Ascending aorta (tissue), 2 donors: ENCODE measurements around the gene ZNHIT3. TPM values are rescaled to one million over a fixed set of nuclear protein-coding genes. Genes with fewer than 3 reads are reported as not detected.
"Not testable (repeated sequence)": the region's sequence is repeated elsewhere in the genome, so short reads cannot be mapped to it uniquely, and the experiment has no call there.

Source experiments
- DNase-seq, 2 donors: peaks; one replicate each; pipeline ENCODE4 v3.0.0-alpha.2; 2019; ENCODE audit warnings: low spot score in 2 of 2
- H3K27ac ChIP-seq, 2 donors: fragments of 200-600 bp; sonication (generic); one replicate each; pipeline ENCODE4 v1.5.1; 2016 to 2017; ENCODE audit warnings: mild to moderate bottlenecking in 1 of 2
- H3K27me3 ChIP-seq: fragments of 200-600 bp; sonication (generic); one replicate; pipeline ENCODE4 v1.5.1; 2017
- H3K36me3 ChIP-seq, 2 donors: fragments of 200-600 bp; sonication (generic); one replicate each; pipeline ENCODE4 v1.5.1; 2016
- H3K4me1 ChIP-seq, 2 donors: fragments of 200-600 bp; sonication (generic); one replicate each; pipeline ENCODE4 v1.5.1; 2016 to 2017; ENCODE audit warnings: mild to moderate bottlenecking in 1 of 2
- H3K4me3 ChIP-seq, 2 donors: fragments of 200-600 bp; sonication (generic); one replicate each; pipeline ENCODE4 v1.5.1; 2016 to 2017; ENCODE audit warnings: mild to moderate bottlenecking in 1 of 2
- H3K9me3 ChIP-seq, 2 donors: fragments of 200-600 bp; sonication (generic); one replicate each; pipeline ENCODE4 v1.5.1; 2016
- CTCF ChIP-seq, 3 experiments: fragments of 200-600 bp in 2 of 3; fragments of 450-650 bp in 1 of 3; sonication (generic) in 2 of 3; IDR thresholded peaks; one replicate each; pipeline ENCODE4 v1.5.1; 2016 to 2019; ENCODE audit warnings: antibody characterized with exemption in 3 of 3, mild to moderate bottlenecking in 1 of 3, moderate library complexity in 1 of 3
- intact Hi-C: fragments of 100-400 bp; cut with DNase I; formaldehyde crosslinking; loops from one replicate; pipeline ENCODE4 v1.15.1; 2023
- total RNA-seq: library from RNA; depleted of rRNA; stranded (reverse); fragments of >200 nt; gene quantifications from one replicate; pipeline ENCODE4 v1.1.0, GENCODE V29; 2016

The ZNHIT3 gene
- 49.4 TPM for total RNA-seq

- Histone ChIP-seq H3K4me3 (peak within 1 kb of the TSS; percentile 80 to 99), H3K36me3 (no peaks in the 10 kb centered on the region), H3K4me1 (peaks cover 5 to 24% of the 10 kb centered on the region in 2 donors), H3K27ac (peak within 1 kb of the TSS; percentile 71 to 91), H3K27me3 (no peaks in the 10 kb centered on the region), H3K9me3 (no peaks in the 10 kb centered on the region)
- intact Hi-C loops, result loop anchor here (1.0 to 10.0 kb wide), 5 partner anchors 48 to 1524 kb away; partner anchors contain the start of genes AATF, CCT6B, MRM1 and MYO19
- TF ChIP-seq CTCF (IDR thresholded peaks at IDR 0.05), result no peak
- peak; percentile 77 to 96 for DNase-seq
These were observed at the start of gene ZNHIT3 for GRCh38 chr17:36486204-36487194. TSS of gene ZNHIT3 (plus strand) at chr17:36486681. CDS start at chr17:36486700, 19 bp downstream.

- DNase-seq, H3K4me1 ChIP-seq, H3K9me3 ChIP-seq, H3K4me3 ChIP-seq, H3K27me3 ChIP-seq, H3K36me3 ChIP-seq, H3K27ac ChIP-seq, intact Hi-C loops: not testable (repeated sequence)
These were observed 44.7 kb upstream of the ZNHIT3 start for GRCh38 chr17:36441792-36442191.

GRCh38 chr17:36443777-36444176 lies 42.7 kb upstream of the ZNHIT3 start:
- intact Hi-C loops, result no loop called here
- H3K36me3 ChIP-seq, result no peaks in the 10 kb centered on the region
- no peak for DNase-seq
- H3K9me3 ChIP-seq, result no peaks in the 10 kb centered on the region
- H3K4me3 ChIP-seq, result no peak overlapping the region
- H3K4me1 ChIP-seq, result no peaks in the 10 kb centered on the region
- no peak for TF ChIP-seq CTCF (IDR thresholded peaks at IDR 0.05)
- no peaks in the 10 kb centered on the region for H3K27me3 ChIP-seq
- H3K27ac ChIP-seq, result no peak overlapping the region

GRCh38 chr17:36449997-36450396 lies 36.5 kb upstream of the ZNHIT3 start:
- H3K9me3 ChIP-seq, H3K4me1 ChIP-seq, H3K36me3 ChIP-seq, H3K4me3 ChIP-seq, intact Hi-C loops, DNase-seq, H3K27ac ChIP-seq, H3K27me3 ChIP-seq: not testable (repeated sequence)

GRCh38 chr17:36452888-36453287 lies 33.6 kb upstream of the ZNHIT3 start:
- intact Hi-C loops, DNase-seq: not testable (repeated sequence)

GRCh38 chr17:36457701-36458100 lies 28.8 kb upstream of the ZNHIT3 start:
- H3K36me3 ChIP-seq, H3K27me3 ChIP-seq, H3K27ac ChIP-seq, H3K9me3 ChIP-seq, H3K4me1 ChIP-seq, DNase-seq, H3K4me3 ChIP-seq, intact Hi-C loops: not testable (repeated sequence)

More at GRCh38 chr17:36452888-36453287, 33.6 kb upstream of the ZNHIT3 start:
- not testable (repeated sequence) for H3K4me1 ChIP-seq, H3K27ac ChIP-seq, H3K9me3 ChIP-seq, H3K27me3 ChIP-seq, H3K36me3 ChIP-seq, H3K4me3 ChIP-seq

GRCh38 chr17:36459045-36459444 lies 27.4 kb upstream of the ZNHIT3 start:
- intact Hi-C loops, result no loop called here
- Histone ChIP-seq H3K4me1 (no peaks in the 10 kb centered on the region), H3K27me3 (no peaks in the 10 kb centered on the region), H3K36me3 (no peaks in the 10 kb centered on the region), H3K4me3 (no peak overlapping the region), H3K27ac (no peak overlapping the region), H3K9me3 (no peaks in the 10 kb centered on the region)
- no peak for TF ChIP-seq CTCF (IDR thresholded peaks at IDR 0.05)
- DNase-seq, result no peak
